ENCODE data around the gene GPR17.

- TF ChIP-seq SMARCA4 (IDR thresholded peaks at IDR 0.05) (no peak), EP300 (IDR thresholded peaks at IDR 0.05; ENCODE audit: low read length) (no peak), CTCF (IDR thresholded peaks at IDR 0.05 in 2 of 3, conservative IDR thresholded peaks at IDR 0.05 in 1 of 3; ENCODE audit: insufficient read depth in 2 of 3, low read depth in 1 of 3, low read length in 3 of 3) (no peak), FOXM1 (IDR thresholded peaks at IDR 0.05; ENCODE audit: low read depth) (no peak), FOXM1 (CRISPR knock-in tag; IDR thresholded peaks at IDR 0.05; ENCODE audit: low read depth) (no peak), HNRNPLL (IDR thresholded peaks at IDR 0.05; ENCODE audit: low read depth, low read length, poor library complexity, severe bottlenecking) (no peak), EZH2 (IDR thresholded peaks at IDR 0.05; ENCODE audit: borderline replicate concordance, low read depth, low read length) (no peak), CREM (IDR thresholded peaks at IDR 0.05; ENCODE audit: low read depth) (no peak), MAX (CRISPR knock-in tag; IDR thresholded peaks at IDR 0.05) (no peak), ZNF609 (CRISPR knock-in tag; IDR thresholded peaks at IDR 0.05; ENCODE audit: borderline replicate concordance) (no peak), PTTG1 (tag; IDR thresholded peaks at IDR 0.05; ENCODE audit: low read depth) (no peak), MTF1 (CRISPR knock-in tag; IDR thresholded peaks at IDR 0.05; ENCODE audit: borderline replicate concordance) (no peak)
- TF ChIP-seq, protein P1, sequence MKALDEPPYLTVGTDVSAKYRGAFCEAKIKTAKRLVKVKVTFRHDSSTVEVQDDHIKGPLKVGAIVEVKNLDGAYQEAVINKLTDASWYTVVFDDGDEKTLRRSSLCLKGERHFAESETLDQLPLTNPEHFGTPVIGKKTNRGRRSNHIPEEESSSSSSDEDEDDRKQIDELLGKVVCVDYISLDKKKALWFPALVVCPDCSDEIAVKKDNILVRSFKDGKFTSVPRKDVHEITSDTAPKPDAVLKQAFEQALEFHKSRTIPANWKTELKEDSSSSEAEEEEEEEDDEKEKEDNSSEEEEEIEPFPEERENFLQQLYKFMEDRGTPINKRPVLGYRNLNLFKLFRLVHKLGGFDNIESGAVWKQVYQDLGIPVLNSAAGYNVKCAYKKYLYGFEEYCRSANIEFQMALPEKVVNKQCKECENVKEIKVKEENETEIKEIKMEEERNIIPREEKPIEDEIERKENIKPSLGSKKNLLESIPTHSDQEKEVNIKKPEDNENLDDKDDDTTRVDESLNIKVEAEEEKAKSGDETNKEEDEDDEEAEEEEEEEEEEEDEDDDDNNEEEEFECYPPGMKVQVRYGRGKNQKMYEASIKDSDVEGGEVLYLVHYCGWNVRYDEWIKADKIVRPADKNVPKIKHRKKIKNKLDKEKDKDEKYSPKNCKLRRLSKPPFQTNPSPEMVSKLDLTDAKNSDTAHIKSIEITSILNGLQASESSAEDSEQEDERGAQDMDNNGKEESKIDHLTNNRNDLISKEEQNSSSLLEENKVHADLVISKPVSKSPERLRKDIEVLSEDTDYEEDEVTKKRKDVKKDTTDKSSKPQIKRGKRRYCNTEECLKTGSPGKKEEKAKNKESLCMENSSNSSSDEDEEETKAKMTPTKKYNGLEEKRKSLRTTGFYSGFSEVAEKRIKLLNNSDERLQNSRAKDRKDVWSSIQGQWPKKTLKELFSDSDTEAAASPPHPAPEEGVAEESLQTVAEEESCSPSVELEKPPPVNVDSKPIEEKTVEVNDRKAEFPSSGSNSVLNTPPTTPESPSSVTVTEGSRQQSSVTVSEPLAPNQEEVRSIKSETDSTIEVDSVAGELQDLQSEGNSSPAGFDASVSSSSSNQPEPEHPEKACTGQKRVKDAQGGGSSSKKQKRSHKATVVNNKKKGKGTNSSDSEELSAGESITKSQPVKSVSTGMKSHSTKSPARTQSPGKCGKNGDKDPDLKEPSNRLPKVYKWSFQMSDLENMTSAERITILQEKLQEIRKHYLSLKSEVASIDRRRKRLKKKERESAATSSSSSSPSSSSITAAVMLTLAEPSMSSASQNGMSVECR (CRISPR knock-in tag; IDR thresholded peaks at IDR 0.05) = no peak
These were observed 11.2 kb upstream of the GPR17 start for GRCh38 chr2:127634626-127635379.

Data from K562 (cell line).